ENCODE results near the gene TXNRD2.

Gene TXNRD2

DNA sequence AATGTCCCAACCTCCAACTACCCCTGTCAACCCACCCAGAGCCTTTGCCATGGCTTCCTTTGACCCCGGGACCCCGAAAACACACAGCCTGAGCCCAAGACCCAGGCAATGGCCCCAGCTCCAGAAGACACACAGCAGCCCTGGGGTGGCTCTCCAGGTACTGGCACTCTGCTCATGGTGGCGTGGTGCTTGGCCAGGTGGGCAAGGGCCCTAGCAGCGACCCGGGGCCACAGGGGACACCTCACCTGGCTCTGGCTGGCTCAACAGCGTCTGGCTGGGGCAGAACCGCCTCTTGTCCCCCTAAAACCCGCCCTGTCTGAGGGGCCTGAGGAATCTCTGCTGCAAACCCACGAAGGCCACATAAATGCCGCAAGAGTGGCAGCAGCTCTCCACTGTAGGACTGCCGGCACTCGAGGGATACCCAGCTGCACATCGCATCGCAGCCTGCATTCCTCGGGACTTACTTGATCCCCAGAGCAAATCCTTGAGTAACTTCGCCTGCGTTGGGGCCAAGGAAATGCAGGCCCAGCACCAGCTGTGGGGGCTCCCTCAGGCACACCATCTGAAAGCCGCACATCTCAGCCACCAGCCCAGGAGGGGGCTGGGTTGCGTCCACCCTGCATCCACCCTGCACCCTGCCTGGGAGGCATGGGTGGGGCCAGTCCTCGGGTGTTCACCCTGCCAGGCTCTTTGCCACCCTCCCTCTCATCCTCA lies 63.8 kb downstream of the TXNRD2 start:
- DNase-seq (ENCODE audit: low read depth in 4 of 4, low spot score in 1 of 4): no peak

DNA sequence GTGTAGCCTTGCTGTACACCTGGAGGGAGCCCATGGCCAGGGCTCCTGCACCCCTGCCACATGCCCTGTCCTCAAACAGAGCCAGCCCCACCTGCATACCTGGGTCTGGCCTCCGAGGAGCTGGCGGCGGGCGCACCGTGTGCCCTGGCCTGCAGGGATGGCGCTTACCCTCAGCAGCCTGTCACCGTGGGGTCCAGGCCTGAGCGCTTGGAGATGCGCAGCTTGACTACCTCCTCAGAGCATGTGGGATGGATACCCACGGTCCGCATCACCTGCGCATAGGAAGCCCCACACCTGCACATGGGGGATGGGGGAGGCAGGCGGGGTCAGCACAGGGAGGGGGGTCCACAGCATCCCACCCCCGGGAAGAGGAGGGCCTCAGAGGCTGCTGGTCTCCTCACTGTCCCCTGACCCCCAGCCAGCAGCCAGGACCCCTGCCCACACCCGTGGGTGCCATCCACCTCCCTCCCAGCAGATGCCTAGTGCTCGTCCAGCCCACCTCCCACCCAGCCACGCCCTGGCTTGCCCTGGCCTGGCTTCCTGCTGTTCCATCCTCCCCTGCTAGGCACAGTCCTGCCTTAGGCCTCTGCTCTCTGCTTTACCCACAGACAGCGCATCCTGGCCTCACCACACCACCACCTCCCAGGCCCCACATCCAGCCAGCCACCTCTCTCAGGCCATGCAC lies 64.5 kb downstream of the TXNRD2 start:
- no peak for DNase-seq (ENCODE audit: low read depth in 4 of 4, low spot score in 1 of 4)

DNA sequence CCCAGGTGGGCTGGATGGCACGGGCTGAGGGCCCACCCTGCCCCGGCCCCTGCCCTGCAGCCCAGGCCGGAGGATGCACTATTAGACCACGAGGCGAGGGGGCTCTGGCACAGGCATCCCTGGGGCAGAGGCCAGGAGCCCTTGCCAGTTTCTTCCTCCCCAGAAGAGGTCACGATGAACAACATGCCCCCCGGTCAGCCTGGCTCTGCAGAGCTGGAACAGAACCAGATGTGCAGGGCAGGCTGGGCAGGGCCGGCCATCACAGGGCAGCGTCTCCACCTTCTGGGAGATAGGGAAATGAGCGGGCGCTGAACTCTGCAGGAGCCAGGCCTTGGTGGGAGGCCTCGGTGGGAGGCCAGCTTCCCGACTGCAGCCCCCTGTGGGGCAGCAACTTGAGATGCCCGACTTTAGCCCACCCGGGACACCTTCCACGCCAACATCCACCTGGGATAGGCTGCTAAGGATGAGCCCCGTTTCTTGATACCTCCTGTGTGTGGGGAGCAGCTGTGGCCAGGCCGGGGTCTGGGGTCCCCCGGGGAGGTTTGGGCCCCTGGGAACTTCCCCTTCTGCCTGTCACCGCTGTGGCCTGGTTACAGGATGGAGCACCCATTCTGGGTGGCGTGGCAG lies 65.2 kb downstream of the TXNRD2 start:
- DNase-seq (ENCODE audit: low read depth in 4 of 4, low spot score in 1 of 4): no peak

DNA sequence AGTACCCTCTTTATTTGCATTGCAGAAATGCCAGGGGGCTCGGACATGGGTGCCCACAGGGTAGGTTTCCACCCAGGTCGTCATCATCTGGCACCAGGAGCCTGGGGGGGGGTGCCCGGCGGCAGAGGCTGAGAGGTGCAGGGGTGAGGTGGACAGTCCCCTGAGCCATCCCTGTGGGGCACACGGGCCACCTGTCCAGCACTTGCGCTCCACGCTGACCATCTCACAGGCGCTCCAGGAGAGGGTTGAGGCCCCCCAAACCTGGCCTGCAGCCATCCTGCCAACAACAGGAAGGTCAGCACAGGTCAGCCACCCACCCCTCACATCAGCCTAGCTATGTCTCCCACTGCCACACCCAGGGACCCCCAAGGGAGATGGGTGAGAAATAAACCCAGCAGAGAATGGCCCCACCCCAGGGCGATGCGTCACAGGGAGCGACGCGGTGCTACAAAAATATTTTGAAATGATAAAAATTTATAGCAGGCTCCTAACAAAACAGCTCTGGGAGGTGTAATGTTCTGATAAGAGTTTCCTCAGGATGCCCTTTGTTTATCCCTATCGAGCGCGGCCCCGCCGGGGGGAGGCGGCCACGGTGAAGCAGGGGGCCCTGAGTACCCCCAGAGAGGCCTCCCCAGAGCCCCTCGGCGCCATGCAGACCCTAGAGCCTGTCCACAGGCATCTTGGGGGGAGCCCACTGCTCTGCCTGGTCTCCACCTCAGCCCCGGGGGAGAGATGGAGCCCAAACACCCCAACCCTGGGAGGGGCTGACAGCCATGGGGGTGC lies 65.9 kb downstream of the TXNRD2 start:
- no peak for DNase-seq (ENCODE audit: low read depth in 4 of 4, low spot score in 1 of 4)

DNA sequence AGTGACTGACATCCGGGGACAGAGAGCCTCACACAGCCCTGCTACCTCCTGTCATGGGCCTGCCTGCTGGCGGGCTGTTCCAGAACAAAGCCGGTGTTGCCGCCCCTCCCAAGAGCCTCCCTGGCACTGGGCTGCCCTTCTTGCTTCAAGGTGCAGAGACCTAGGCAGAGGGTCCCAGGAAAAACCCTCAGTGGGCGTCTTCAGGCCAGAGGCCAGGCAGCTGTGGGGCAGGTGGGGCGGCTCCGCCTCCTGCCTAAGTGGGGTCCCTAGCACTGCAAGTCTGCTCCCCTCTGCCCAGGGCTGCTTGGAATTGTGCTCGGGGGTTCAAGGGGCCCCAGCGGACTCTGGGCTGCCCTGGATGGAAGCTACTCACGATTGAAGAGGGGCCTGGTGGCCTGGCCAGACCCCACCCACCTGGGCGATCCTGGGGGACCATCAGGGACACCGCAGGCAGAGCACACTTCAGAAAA lies 66.5 kb downstream of the TXNRD2 start:
- no peak for DNase-seq (ENCODE audit: low read depth in 4 of 4, low spot score in 1 of 4)

DNA sequence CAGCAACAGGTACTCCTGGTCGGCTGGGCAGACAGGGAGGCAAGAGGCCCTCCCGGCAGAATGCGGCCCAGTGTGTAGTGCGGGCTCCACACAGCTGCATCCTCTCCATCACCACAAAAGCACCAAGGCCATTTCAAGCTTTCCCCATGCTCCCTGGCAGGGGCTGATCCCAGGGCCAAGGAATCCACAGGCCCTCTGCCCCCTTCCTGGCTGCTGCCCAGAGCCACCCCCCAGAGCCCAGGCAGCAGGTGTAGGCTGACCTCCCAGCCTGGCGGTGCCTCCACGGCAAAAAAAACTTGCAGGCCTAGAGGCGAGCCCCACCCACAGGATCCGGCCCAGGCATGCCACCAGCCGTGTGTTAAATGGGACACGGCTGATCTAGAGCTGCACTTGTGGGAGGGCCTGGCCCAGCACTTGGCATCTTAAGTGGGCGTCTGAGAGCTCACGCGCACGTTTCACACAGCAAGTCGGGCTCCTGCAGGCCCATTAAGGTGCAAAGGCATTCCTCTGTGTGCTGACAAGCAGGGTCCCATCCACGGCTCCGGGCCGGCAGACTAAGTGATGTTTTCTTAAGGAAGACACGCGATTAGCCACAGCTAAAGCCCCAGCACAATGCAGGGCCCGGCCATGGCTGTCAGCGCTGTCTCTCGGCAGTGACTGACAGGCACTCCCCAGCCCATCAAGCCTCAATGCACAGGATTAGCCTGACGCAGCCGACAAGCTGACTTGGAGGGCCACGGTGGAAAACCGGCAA lies 67.1 kb downstream of the TXNRD2 start:
- no peak for DNase-seq (ENCODE audit: low read depth in 4 of 4, low spot score in 1 of 4)

DNA sequence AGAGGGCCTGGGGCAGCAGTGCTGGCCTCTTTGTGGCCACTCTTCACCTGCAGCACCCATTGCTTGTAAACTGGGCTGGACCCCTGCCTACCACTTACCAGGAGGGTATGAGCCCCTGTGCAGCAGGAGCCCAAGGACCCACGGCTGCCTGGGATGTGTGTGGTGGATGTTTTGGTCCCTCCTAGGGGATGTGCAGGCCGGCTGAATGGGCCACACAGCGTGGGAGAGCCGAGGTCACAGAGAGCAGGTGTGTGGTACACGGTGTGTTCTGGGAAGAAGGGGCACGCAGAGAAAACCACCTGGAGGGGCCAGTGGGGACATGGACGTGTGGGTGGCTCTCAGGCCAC lies 67.7 kb downstream of the TXNRD2 start:
- DNase-seq (ENCODE audit: low read depth in 4 of 4, low spot score in 1 of 4): no peak

DNA sequence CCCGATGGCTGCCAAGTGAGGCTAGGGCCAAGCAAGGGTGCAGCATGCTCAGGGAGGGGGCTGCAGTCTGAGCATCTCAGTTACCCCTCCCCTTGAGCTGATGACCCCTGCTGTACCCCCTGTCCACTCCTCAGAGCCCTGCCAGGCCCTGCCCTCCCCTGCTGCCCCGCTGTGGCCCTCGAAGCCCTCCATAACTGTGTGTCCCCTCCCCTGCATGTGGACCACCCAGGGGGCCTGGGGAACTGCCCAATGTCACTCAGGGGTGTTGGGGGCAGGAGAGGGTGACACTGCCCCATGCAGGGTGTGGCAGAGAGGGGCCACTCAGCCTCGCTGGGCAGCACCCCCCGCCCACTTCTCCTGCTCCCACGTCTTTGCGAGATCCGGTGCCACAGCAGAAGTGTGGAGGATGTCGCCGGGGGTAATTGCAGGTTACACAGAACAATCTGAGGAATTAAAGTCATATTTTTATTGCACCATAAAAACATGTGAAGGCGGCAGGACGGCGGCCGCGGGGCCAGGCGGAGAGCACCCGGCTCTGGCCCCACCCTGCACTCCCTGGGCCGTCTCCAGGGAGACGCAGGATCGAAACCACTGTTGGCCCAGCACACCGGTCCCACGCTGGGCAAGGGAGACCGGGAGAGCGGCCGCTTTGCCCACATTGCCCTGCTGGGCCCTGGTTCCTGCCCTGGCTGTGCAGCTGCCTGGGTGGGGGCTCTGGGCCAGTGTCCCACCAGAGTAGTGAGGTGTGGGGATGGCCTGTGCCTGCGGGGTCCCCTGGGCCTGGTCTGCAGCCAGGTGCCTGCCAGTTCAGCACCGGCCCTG lies 68.3 kb downstream of the TXNRD2 start:
- DNase-seq (ENCODE audit: low read depth in 4 of 4, low spot score in 1 of 4): no peak

DNA sequence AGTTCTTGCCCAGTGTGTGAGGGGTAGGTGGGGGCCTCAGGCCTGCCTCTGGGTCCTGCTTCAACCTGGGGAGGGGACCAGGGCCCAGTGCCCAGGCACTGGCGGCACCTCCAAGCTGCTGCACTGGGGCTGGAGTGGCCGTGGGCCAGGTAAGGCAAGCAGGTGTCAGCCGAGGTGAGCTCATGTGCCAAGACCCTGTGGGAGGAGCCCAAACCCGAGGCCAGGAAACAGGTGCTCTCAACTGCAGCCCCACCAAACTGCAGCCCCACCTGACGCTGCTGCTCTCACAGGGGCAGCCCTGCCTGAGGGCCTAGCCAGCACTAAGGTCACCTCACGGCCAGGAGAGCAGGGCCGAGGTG lies 68.9 kb downstream of the TXNRD2 start:
- no peak for DNase-seq (ENCODE audit: low read depth in 4 of 4, low spot score in 1 of 4)

DNA sequence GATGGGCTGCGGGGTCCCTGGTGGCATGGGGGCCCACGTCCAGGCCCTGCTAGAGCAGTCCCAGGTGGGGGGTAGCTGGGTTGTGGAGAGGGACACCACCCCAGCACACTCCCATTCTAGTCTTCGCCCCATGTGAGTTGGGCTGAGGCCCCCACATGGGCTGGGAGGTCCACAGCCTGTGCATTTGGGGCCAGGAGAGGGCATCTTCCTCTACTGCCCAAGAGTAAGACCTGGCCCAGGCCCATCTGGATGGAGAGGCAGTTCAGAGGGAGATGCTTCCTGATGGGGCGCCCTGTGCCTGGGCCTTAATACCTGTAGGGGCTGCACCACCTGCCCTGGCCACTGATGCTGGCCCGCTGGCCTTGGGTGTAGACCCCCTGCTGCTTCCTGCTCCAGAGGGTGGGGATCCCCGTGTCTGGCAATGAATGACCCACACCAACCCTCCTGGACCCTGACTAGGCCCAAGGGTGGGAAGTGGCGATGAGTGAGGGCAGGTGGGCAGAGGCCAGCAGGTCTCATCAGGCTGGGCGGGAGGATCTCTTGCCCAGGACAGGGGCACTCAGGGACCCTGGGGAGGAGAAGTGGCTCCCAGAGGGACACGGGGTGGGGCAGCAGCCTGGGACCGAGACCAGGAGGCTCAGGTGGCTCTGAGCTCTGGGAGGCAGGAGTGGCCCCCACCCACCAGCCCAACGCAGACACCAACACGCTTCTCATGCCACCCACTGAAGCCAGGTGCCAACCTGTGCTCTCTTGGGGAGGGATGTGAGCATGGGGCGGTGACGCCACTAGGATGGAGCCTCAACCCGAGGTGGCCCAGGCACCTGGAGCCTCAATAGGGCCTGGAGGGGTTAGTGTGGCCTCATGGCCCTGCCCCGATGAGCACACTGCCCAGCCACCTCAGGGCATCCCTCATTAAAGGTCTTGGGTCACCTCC lies 69.5 kb downstream of the TXNRD2 start:
- DNase-seq (ENCODE audit: low read depth in 4 of 4, low spot score in 1 of 4): no peak

DNA sequence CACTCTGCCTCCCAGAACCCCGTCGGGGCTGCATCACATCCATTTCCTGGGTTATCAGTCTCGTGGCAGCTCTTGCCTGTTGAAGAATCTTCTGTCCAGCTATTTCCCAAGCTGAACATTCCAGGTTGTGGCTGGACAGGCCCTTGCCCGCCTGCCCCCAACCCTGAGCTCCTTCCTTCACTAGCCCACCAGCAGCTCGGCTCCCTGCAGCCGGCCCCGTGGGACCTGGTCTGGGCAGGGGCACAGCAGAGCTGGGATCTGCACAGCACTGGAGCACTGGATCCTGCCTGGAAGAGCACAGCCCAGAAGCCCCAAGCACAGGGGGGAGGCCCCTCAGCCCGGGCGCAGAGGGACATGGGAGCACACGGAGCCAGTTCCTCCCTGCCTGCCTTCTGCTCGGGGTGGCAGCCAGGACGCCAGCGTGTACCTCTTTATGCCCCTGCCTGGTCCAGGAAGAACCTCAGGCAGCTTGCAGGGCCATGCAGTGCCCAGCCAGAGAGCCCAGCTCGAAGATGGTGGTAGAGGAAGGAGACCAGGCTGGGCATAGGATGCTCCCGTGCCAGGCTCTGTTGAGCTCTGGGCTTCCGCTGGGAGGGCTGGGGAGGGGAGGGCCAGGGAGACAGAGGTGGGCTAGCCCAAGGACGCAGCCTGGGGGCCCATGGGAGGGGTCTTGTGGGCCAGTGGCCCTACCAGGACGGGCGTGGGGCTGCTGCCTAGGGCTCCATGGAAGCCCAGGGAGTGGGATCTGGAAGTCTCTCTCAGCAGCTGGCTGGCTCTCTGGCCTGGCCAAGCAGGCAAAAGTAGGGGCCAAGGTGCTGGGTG lies 70.4 kb downstream of the TXNRD2 start:
- no peak for DNase-seq (ENCODE audit: low read depth in 4 of 4, low spot score in 1 of 4)

DNA sequence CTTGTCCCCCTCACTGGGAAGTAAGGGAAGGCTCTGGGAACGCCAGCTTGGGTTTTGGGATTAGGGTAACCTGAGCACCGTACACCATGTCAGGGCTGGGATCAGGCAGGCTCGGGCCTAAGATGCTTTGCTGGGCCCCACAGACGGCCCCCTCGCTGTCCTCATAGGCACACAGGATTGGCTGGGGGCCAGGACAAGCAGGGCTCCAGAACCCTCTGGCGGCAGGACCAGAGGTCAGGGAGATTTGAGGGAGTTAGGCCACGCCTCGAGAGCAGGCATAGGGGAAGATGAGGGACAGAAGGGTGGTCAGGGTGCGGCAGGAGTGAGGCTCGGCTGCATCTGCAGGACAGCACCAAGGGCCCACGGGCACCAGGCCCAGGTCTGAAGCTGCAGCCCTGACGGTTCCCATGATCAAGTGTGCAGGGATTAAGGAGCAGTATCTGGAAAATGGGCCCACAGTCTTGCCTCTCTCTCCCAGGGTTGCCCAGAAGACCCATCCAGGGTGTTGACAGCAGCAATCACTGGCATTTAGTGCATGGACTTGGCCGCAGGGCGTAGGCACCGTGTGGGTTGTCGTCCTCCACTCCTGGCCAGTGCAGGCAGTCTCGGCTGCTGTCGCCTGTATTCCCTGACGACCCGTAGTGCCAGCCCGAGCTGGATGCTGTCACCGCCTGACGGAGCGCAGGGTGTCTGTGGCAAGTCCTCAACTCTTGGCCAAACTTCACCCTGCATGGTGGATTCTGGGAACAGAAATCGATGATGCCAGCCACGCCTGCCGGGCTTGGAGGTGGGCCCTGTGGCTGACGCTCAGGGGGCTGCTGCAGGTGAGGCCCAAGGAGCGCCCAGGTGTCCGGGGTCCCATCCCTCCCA lies 71.2 kb downstream of the TXNRD2 start:
- DNase-seq (ENCODE audit: low read depth in 4 of 4, low spot score in 1 of 4): no peak

DNA sequence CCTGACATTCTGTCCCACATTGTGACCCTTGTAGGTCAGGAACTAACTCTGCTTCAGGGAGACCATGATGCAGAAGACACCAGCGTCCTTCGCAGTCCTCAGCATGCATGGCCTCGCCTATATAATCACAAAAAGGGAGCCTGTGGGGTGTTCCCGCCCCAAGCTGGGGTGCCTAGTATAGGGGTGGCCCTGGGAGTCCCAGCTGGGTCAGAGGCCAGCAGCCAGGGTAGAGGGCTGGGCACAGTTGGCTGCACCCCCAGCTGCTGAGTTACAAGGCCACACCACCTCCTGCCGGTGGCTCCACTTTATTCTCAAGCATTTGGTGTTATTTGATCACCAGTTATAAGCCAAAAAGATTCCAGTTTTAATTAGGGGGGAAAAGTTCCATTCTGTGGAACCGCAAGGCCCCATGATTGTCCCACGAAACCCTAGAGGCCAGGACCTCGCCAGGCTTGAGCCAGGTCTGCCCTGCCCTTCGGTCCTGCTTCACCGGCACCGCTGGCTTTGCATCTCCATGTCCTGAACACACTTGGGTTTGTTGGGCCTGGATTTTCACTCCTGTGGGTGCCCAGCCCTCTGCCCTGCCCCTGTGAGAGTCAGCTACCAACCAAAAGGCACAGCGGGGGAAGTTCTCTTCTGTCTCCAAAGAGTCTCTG lies 72.0 kb downstream of the TXNRD2 start:
- no peak for DNase-seq (ENCODE audit: low read depth in 4 of 4, low spot score in 1 of 4)

DNA sequence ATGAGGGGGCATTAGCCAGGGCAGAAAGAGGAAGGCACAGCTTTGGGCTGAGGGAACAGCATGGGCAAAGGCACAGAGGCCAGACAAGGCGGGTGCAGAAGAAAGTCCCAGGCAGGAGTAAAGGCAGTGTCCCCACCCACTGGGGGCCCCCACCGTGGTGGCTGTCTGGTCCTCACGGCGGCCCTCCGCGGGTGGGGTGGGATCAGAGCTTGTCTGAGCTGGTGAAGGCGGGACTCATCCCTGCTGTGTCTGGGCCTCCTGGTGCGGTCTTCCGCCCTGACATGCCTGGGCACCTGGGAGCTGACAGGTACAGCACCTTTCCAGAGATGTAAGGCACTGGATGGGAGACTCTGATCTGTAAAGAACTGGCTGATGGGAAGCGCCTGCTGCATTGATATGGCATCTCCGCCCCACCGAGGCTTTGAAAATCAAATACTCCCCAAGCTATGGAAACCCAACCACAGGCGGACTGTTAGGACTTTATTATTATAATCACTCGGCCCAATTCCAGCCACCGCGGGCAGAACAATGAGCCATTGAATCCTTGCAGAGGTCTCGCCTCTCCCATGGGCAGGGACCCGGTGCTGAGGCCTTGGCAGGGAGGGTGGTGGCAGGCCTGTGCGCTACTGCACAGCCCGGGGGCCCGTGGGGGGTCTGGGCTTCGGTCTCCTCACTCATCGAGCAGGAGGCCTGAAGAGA lies 72.7 kb downstream of the TXNRD2 start:
- no peak for DNase-seq (ENCODE audit: low read depth in 4 of 4, low spot score in 1 of 4)

DNA sequence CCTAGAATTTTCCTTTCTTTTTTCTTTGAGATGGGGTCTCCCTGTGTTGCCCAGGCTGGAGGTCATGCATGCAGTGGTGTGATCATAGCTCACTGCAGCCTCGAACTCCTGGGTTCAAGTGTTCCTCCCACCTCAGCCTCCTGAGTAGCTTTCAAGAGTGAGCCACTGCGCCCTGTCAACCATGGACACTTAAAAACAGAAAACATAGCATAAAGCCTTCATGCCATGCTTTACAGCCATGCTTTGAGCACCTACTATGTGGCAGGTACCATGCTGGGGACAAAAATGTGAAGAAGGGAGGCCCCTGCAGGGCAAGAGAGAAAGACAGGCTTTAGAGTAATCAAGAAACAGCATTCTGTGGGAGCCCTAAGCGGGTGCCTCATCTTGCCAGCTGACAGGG lies 73.3 kb downstream of the TXNRD2 start:
- no peak for DNase-seq (ENCODE audit: low read depth in 4 of 4, low spot score in 1 of 4)

DNA sequence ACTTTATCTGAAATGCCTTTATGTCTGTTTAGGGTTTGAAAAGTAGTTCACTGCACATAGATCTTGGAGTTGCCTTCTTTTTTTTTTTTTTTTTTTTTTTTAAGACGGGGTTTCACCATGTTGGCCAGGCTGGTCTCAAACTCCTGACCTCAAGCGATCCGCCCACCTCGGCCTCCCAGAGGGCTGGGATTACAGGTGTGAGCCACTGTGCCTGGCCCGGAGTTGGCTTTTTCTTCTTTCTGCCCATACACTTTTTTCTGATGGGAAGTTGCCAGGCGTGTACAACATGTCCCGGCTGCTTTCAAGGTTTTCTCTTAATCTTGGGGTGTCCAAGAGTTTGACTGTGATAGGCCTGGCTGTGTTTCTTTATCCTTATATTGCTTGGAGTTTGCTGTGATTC lies 74.0 kb downstream of the TXNRD2 start:
- no peak for DNase-seq (ENCODE audit: low read depth in 4 of 4, low spot score in 1 of 4)

All from stimulated activated CD4-positive, alpha-beta T cell treated with anti-CD3 and anti-CD28 coated beads, Interleukin-1b, Interleukin-23, amount 100 ng/mL, for 24 hours (primary cell).